Suppressor macrophage treated with lipopolysaccharide for 1 hour (primary cell): ENCODE measurements around the gene SLC66A1.

Experiments used
- DNase-seq, 3 donors: peaks; one replicate each; pipeline ENCODE4 v3.0.0-alpha.2; 2020 to 2022

Gene SLC66A1

DNA sequence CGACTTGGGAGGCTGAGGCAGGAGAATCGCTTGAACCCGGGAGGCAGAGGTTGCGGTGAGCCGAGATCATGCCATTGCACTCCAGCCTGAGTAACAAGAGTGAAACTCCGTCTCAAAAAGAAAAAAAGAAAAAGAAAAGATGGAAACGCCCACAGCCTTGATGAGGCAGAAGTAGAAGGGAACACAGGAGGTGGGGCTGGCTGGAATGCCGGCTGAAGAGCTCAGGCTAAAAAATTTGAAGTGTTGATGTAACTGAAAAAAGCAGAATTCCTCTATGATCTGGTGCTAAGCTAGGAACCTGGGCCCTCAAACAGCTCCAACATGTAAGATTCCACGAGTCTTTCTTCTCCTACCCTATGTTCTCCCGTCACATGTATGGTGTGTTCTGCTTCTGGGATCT, 53.6 kb downstream of the SLC66A1 start:
- DNase-seq, result no peak

DNA sequence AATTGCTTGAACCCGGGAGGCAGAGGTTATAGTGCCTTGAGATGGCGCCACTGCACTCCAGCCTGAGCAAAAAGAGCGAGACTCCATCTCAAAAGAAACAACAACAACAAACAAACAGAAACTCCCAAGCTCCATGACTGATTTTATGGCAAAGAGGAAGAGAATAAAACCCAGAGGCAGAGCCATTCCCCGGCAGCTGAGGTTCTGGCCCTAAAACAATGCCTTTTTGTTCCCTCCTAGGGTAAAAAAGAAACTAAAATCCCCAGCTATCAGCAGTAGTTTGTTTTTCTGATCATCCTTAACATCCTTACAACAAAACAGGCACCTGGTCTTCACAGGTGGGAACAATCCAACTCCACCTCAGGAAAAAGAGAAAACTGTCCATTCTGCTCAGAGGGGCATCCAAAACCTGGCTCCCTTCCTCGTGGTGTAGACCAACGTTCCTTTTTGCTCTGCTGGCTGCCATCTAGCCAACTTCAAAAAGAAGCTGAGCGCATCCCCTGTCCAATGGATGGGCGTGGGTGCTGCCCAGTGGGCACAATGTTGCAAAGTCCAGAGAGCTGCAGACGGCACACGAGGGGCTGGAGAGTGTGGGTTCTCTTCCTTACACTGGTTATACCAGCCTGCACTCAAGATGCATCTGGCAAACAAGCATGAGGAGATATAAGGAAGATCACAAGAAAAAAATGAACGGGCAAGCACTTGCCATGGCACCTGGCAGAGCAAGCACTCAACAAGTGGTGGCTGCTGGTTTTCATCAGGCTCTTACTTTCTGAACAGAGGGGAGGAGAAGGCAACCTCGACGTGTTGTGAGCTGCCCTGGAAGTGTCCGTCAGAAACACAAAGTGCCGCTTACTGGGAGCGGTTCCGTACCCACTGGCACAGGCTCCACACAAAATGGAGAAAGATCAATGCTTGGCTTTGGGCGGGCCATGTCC, 54.7 kb downstream of the SLC66A1 start:
- DNase-seq, result no peak

DNA sequence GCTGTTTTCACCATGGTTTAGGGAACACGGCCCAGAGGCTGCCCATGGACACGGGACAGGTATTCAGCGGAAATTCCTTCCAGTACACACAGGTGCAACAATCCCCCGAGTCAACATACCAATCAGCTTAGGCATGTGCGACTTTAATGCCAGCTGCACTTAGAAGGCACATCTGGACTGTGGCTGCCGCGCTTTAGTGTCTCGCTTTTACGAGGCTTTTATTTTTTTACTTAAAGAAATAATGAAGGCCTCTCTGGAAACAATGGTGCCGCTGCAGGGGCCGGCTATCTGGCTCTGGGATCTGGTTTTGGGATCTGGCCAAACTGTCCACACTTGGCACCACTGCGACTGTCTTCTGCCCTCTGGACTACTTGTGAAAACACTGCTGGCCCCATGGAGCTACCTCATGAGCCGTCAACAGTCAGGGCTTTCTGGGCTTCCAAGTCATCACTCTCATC, 55.5 kb downstream of the SLC66A1 start:
- no peak for DNase-seq

DNA sequence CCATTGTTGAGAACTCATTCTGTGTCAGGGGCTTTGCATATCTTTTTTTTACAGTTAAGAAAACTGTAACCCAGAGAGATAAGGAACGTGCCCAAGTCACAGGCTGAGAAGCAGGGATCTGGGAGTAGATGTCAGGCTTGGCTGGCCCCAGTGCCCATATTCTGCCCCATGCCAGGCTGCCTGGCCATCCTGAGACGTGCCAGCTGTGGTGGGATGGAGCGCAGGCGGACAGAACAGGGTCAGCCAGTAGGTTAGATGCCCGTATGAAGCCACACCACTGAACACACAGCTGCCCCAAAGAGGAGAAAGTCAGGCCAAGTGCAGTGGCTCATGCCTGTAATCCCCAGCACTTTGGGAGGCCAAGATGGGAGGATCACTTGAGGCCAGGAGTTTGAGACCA, 55.9 kb downstream of the SLC66A1 start:
- no peak for DNase-seq

DNA sequence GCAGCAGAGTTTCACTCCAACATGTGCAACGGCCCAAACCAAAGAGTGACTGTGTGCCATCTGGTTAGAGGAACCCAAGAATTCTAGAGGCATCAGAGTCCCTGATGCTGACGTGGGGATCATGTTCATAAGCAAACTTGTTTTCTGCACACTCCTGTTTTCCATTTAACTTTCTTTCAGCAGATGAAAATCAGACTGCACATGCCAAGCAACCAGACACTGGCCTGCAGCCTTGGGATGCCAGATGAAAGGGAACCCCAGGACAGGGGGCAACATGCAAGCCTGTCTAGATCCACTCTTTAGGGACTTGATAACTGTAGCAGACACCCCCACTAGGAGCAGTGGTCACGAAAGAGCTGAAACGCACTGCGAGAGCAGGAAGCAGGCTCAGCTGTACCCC, 56.8 kb downstream of the SLC66A1 start:
- DNase-seq, result no peak

DNA sequence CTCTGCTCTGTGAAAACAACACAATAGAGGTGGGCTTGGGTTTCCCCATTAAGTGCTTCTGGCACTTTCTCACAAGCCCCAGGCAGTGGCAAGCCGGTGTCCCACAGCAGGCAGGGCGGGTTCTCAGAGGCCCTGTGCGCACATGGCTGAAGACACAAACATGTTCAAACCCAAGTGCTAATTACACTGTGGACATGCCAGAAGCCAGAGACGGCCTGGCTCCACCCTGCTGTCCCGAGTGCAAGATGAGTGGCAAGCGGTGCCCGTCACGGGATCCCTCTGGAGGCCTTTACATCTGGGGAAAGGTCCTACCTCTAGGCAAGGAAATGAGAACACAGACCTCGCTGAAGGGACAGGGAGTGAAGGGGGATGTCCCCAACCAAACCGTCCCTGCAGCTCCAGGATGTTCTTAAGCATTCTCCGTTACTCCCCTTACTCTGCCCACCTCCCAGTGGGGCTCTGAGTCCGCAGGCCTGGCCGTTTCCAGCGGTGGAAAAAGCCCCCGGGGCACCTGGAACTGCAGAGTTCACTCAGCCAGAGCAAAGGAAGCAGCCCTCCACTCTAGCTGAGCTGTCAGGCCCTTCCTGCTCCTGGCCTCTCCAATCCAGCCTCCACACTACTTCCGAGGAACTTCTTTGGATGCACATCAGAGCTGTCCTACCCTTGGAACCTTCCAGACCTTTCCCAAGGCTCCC, 57.4 kb downstream of the SLC66A1 start:
- DNase-seq, result no peak

DNA sequence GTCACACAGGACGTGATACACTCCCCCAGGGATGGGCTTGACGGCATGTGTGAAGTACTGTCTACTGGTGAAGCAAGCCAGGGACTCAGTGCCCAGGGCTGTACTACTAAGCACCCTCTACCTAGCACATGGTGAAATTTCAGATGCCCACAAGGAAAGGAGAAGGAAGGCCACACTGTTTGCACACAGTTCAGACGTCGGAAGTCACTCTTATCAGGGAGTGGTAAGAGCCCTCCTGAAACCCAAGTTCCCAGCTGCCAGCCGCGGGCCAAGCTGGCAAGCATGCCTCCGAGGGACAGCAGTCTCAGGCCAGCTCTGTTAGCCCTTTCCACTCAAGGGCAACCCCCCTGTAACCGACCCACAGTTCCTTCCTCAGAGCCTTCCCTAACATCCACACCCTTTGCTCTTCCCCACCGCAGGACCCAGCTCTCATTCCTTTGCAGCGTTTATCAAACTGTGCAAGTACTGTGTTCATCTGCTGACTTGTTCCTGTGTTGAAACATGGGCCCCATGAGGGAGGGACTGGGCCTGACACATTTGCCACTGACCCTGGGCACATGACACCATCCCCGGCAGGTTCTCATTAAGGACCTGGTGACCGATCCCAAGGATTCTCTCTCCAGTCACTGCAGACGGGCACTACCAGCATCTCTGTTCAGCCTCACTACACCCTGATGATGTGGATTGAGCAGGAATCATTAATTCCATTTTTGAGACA, 58.5 kb downstream of the SLC66A1 start:
- peak in 1 of 3 donors; percentile 38 for DNase-seq

DNA sequence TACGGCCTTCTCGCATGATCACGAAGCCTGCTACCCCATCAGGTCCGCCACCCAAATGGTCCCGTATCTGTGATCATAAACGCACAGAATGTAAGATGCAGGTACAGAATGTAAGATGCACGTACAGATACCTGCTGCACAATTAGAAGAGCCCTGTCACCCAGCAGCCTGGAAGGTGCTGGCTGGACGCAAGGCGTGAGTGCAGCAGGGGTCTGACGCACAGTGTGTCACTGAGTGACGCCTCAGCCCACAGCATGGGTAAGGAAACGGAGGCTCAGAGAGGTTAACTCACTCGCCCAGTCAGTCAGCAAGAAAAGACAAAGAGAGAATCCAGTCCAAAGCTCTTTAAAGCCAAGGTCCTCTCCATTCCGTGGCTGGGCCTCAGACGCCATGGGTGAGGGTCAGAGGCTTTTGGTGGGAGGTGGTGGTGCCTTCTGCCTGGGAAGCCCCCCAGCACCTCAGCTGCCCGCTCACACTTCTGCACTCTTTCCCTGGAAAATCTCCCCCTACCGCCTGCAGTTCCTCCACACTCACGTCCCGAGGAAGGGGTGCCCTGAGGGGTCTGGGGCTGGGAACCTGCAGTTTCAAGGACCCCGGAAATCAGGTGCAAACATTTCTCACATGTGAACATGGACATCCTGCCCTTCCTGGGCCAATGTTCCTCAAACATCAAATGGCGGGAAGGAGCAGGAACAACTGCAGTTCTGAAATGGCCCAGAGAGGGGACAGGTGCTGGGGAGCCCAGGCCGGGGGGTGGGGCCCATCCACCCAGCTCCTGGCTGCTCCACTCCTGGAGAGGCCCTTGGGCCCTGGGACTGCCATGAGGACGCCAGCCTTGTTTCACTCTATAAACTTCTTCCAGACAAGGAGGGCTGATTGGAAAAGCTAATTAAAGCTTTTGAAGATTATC, 59.4 kb downstream of the SLC66A1 start:
- DNase-seq, result no peak

DNA sequence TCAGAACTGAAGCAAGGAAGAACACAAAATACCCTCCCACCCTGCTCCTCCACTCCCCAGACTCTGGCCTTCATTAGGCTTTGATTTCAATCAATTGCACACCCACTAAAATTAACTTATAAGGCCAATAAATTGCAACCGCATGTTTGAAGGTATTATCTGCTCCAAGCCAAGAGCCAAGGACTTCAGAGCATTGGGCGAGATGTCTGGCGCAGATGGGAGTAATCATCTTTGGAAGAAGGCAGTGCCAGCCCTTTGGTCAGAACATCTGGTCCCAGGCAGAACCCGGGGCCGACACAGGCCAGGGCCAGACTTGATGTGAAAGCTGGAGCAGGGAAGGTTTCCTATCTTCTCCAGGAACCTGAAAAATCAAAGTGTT, 60.0 kb downstream of the SLC66A1 start:
- no peak for DNase-seq

DNA sequence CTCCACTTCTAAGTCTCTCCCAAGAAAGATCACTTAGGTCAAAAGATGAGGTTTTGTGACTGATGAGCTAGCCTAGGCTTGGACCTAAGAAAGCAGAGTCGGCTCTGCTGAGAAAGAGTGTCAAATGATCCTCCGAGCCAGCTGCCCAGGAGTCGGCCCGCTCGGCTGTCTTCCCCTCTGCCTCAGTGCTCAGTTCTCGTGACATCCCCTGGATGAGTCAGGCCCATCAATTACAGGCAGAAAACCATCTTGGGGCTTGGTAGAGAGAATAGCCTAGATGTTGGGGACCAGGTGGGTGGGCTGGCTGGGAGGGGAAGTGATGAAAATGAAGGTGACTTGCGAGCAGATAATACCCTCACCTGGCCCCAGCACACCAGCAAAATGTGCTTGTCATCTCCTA, 60.5 kb downstream of the SLC66A1 start:
- no peak for DNase-seq

DNA sequence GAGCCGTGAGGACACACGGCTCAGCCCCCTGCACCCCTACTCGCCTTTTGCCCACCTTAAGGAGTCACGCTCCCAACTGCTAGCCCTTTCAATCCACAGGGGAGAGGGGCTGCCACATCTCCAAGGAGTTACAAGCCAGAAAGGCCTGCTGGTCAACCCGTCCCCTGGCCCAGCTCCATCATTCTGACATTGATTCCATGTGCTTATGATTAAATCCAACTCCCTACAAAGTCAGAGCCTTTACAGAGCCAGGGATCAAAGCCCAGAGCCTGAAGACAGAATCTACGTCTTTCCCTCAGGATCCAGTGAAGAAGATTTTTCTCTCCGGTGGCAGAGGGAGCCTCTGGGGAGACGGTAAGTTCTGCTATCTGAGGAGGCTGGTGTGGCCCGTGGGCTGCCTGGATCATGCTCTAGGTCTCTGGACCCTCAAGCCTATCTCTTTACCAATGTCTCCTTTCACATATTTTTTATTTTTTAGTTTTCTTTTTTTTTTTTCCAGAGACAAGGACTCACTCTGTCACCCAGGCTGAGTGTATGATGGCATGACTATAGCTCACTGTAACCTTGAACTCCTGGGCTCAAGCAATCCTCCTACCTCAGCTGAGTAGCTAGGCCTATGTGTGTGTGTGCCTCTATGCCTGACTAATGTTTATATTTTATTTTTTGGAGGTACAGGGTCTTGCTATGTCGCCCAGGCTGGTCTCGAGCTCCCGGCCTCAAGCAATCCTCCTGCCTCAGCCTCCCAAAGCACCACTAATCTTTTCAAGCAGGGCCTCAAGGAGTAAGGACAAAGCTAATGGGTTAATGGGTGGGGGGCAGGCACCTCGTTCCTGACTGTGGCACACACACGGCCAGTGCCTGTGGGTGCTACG, 61.3 kb downstream of the SLC66A1 start:
- no peak for DNase-seq

DNA sequence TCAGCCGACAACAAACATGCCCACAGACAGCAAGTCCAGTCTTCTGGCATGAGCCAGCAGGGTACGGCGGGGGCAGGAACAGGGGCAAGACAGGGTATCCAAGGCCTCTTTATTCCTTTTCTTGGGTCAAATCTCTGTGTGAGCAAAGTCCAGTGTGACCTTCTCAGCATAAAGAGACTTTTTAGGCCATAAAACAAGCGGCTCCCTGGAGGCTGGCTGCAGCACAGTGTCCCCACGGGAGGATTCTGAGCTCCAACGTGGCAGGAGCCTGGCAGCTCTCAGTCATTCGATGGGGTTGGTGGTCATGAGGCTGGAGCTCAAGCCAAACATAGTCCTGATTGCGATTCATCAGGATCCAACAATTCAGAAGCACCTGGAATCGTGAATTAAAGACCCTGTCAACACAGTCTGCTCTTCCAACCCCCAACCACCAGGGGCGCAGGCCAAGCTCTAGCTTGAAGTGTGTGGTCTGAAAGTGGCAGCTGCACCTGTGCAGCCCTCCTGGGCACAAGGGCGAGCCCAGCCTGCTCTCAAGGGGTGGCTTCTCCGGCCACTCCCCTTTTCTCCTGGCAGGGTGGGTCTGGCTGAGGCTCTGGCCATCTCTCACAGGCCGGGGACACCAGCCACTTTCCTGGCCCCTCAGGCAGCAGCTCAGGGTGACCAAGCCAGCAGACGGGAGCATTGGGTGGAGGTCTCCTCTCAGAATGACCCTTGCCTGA, 62.1 kb downstream of the SLC66A1 start:
- DNase-seq, result no peak

DNA sequence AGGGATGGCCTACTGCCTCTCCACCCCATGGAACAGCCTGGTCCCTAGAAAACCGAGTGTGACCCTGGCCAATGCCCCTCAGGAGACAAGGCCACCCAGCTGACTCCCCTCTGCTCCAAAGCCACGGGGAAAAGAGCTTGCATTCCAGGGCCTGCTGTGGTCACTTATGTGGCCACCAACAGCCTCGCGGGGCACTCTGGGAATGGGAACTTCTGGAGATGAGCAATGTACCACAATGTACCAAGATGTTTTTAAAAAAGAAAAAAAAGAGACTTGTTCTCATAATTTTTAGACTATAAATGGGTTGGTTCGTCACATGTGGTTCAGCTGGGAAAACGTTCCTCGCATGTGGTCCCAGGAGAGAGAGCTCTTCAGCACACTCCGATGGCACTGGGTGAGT, 62.8 kb downstream of the SLC66A1 start:
- DNase-seq, result no peak

DNA sequence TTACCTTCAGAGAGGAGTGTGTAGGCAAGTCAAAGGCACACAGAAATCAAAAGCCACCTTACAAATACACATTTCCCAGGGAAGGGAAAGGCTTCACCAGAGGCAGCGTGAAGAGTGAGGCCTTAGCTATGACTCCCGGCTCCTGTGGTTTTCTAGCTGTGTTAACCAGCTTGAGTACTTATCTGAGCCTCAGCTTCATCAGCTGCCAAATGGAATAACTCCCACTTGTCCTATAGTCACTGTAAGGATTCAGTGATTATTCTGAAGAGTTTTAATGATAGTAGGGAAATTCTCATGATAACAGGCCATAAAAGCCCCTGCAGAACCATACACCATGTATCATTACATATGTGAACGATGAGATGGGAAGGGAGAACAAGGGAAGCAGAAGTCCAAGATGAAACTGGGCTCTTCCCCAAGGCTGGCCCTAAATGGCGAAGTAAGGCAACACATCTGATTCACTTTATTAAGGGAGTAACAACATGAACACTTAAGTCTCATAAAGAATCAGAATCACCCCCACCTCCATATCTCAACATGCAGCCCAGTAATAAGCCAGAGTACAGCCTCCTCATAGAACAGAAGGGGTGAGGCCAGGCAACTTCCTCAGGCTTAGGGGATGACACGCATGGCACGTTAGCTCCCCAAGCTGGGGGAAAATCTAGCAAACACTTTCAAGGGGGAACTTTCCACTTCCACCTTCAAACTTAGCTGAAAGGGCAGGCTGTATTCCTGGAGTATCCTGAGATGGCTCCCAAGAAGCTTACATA, 63.7 kb downstream of the SLC66A1 start:
- DNase-seq, result peak; percentile 55 to 65 (median 62)

DNA sequence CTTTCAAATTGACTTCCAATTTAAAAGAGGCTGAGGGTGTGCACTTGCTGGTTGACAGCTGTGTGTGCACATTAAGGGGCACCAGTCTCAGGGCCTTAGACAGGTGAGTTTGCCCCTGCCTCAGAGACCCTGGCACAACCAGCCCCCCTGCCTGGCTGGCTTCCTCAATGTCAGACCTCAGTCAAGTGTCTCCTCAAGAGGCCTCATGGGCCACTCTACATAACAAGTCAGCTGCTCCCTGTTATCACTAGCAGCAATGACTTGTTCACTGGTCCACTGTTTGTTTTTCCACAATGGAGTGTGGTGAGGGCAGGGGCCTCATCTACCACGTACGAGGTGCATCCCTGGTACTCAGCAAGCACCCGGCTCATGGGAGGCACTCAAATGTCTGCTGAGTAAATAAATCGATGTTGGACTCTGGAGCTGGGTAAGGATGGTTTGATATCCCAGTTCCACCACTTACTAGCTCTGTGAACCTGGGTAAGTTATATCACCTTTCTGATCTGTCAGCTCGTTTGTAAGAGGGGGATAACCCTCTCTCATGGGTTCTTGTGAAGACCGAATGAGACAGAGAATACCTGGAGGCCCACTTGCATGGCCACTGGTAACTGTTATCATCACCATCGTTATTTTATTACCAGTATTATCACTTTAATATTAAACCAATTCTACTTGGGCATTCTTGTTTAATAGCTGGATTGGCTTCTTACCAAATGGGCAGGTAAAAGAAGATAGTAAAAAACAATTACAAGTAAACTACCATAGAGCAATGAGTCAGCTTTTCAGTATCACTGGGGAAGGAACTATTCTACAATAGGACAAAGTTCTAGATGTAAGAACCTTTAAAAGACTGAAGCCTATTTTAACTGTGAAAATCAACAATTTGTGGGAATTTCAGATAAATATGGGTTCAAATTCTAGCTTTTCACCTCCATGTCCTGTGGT, 64.6 kb downstream of the SLC66A1 start:
- no peak for DNase-seq

DNA sequence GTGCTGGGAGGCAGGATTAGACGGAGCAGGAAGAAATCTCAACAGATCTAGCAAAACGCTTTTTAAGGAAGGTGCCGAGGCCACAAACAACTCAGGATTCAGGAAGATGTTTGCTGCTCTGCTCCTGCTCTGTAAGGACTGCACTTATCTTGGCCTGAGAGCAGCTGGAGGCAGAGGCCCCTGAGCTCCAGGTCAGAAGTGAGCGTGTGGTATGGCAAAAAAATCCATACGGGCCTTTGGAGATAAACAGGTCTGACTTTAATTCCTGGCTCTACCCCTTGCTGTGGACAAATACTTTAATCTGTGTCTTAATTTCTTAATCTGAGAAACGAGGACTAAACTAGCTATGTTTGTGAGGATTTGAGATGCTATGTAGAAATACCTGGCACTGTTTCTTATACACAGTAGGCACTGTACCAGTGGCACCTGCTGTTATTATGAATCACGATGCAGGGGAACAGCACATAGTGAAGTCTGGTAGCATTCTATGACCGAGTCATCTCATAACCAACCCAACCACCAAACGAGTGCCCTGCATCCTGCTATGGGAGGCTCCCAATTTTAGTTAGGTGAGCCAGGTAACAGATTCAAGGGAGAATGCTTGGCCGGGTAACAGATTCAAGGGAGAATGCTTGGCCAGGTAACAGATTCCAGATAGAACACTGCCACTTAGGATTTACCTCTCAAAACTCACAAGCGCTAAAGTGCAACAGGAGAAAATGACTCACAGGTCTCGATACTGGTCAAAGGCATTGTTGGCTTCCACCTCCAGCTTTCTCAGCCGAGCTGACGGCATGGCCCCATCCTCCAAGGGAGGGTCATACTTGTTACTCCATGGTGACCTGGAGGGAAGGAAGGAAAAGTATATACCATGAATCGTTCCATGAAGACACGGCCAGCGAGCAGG, 65.9 kb downstream of the SLC66A1 start:
- no peak for DNase-seq
